ENCODE data around the gene ASB2.

GRCh38 chr14:93927800-93928145 is 48.6 kb downstream of the ASB2 start:
- TF ChIP-seq CTCF (optimal IDR thresholded peaks at IDR 0.05 in 1 of 3, IDR thresholded peaks at IDR 0.05 in 1 of 3, conservative IDR thresholded peaks at IDR 0.05 in 1 of 3; ENCODE audit: extremely low read depth in 1 of 3, insufficient read depth in 2 of 3, low read length in 3 of 3) (no peak), EZH2 (IDR thresholded peaks at IDR 0.05; ENCODE audit: low read length) (no peak)

All from keratinocyte (primary cell).